Endometrial microvascular endothelial cells (primary cell): Measurements from ENCODE around the gene ABHD6. TPM values are rescaled to one million over a fixed set of nuclear protein-coding genes. Genes with fewer than 3 reads are reported as not detected.
"Not testable (repeated sequence)": the region's sequence is repeated elsewhere in the genome, so short reads cannot be mapped to it uniquely, and the experiment has no call there.

Experiments used
- in situ Hi-C: cut with HindIII; loops from 2 replicates; pipeline ENCODE4 v1.10.0; 2017; ENCODE audit warnings: low sequenced_read_pairs, low pct_unique_long_range_greater_than_20kb; ENCODE audit errors: inconsistent ontology term
- total RNA-seq: library from RNA; depleted of rRNA; stranded (reverse); fragments of >200 nt; gene quantifications from one replicate; pipeline ENCODE4 v1.2.3, GENCODE V29; 2015; ENCODE audit errors: inconsistent ontology term

The ABHD6 gene
- 7.5 TPM for total RNA-seq

DNA sequence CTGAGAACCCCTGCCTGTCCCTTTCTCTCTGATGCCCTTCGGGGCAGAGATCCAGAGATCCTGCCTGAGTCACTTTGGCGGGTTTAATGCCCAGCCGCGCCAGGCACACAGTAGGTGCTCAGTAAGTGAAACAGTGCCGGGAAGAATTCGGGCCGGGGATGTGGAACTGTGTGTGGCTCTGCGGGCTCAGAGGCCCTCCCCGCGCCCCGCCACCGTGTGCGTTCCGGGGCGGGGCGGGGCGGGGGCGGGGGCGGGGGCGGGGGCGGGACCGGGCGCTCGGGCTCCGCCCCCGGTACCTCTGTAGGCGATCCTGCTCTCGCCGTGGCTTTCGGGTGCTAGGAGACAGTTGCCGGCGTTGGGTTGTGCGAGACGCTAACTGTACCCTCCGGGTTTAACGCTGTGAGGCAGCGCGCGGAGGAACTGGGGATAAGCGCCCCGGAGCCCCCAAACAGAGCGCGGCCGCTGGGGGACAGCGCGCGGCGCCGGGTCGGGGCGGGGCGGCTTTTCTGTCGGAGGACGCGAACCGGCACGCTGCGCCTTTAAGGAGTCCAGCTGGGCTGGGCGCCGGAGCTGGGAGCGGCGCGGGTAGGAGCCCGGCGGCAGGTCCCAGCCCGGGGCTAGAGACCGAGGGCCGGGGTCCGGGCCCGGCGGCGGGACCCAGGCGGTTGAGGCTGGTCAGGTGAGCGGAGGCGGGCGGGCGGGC lies at the start of gene ABHD6:
Gene ABHD6, plus strand, starts transcription at position 555 of the 703 bp plus-strand sequence. CDS start 18,795 bp downstream, outside the sequence.
- in situ Hi-C loops, result no loop called here

DNA sequence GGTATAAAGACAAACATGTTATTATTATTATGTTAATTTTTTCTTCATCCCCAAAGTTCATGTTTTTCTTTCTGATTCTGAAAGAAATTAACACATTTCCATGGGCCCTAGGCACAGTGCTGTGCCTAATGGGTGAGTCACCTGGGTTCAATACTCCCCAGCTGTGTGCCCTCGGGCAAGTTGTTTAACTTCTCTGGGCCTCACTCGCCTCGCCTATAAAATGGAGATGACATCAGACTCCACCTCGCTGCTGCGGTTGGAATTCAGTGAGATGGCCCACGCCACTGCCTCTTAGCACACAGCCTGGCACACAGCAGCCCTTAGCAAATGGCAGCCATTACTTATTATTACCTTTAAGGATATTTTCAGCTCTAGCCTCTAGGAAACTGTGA lies 49.4 kb upstream of the ABHD6 start:
- in situ Hi-C loops, result no loop called here

DNA sequence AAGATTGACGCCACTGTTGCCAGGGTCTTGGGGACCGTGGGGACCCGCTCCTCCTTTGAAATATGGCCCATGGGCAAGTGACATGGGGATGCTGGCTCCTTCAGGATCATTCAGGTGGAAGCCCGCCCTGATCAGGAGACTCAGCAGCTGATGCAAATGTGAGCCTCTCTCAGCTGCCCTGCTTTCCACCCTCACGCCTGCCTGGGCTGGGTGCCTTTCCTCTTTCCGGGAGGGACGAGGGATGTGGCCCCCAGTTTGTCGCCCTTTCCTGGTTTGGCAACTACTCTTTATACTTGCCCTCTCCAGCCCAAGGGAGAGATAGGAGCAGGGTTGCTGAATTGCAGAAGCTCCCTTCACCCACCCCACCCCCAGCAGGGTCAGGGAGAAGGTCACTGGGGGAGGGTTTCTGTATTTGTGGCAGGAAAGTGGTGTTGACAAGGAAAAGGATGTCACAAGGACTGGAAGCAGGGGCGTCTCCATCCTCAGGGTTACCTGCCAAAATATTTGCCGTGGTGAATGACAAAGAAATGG lies 48.6 kb upstream of the ABHD6 start:
- in situ Hi-C loops, result no loop called here

DNA sequence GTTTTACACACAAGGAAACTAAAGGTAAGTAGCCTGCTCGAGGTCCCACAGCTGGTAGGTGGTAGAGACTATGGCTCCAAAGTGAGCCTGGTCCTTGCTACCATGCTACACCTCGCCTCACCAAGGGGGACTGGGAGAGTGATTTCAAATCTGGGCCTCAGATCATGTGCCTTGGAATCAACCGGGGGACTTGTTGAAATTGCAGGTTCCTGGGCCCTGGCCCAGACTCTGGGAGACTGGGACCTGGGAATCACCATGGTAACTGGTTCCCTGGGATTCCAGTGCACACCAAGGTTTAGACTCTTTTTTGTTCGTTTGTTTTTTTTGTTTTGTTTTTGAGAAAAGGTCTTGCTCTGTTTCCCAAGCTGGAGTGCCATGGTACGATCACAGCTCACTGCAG lies 47.9 kb upstream of the ABHD6 start:
- in situ Hi-C loops, result loop anchor here (10.0 kb wide), 1 partner anchor 115 kb away; the partner anchor contains the start of genes HTD2 and RPP14

DNA sequence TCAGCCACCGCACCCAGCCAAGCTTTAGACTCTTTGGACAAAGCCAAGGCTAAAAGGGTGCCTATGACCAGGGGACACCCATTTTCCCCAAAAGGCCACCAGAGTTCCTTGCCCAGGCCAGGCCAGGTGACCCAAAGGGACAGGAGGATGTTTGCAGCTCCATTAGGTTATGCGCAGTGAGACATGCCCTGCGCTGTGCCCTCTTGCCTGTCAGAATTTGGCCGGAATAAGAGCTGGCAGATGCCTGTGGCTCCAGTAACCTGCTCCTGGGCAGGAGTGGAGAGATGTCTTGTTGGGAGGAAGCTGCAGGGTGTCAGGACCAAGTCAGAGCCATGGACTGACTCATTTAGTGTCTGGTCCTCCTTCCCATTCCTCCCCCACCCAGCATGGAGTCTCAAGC lies 47.3 kb upstream of the ABHD6 start:
- in situ Hi-C loops, result loop anchor here (10.0 kb wide), 1 partner anchor 115 kb away; the partner anchor contains the start of genes HTD2 and RPP14

DNA sequence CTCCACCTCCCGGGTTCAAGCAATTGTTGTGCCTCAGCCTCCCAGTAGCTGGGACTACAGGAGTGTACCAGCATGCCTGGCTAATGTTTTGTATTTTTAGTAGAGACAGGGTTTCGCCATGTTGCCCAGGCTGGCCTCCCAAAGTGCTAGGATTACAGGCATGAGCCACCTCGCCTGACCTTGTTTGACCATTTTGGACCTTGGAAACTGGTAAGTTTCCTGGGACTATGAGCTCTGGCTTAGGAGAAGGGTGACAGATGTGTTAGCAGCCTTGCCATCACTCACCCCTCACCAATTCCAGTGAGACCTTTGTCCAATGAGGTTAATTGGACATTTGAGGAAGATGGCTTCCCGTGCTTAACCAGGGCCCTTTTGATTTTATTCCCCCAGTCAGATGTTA lies 46.7 kb upstream of the ABHD6 start:
- in situ Hi-C loops, result loop anchor here (10.0 kb wide), 1 partner anchor 114 kb away; the partner anchor contains the start of genes HTD2 and RPP14

- in situ Hi-C loops, result loop anchor here (10.0 kb wide), 1 partner anchor 113 kb away; the partner anchor contains the start of genes HTD2 and RPP14
Observed at GRCh38 chr3:58191361-58191991, 46.1 kb upstream of the ABHD6 start.

DNA sequence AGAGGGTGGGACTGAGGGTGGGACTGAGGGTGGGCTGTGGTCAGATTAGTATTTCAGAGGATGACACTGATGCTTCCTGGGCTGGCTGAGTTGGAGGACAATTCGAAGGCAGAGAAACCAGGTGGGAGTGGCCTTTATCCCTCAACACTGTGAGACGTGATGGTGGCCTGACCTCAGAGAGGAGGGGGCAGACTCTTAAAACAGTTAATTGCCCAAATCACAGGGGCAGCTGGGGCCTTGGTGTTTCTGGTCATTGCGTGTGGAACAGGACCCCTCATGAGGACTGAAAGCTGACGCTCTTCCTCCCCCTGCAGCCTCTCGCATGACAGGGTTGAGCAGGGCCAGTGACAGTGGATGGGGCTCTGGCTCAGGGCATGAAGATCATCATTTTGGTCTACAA lies 45.5 kb upstream of the ABHD6 start:
- in situ Hi-C loops, result loop anchor here (10.0 kb wide), 1 partner anchor 113 kb away; the partner anchor contains the start of genes HTD2 and RPP14

DNA sequence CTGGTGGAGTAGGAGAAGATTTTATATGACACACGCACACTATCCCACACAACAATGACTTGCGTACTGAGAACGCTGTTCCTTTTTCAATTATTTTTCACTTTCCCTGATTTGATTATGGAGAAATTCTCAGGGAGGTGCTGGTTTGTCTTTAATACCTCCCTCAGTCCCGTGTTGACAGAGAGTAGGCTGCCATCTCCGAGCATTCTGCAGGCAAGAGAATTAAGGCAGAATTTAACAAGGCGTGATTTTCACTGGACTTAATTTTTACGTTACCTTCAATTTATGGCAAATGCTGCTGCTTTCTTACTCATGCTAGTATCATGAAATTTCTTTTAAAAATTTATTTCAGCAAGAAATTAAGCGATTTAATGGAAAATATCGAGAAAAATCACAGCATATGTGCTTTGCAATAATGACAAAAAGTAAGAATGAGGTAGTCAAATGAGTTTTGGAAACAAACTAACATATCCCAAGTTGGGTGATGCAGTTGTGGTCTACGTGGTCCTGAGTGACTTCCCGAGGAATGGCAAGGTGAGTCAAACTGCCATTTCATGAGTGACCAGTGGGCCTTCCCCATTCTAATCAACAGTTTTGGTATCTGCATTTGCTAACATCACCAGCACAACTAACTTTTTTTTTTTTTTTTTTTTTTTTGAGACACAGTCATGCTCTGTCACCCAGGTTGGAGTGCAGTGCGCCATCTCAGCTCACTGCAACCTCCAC lies 43.7 kb upstream of the ABHD6 start:
- in situ Hi-C loops, result loop anchor here (10.0 kb wide), 1 partner anchor 111 kb away; the partner anchor contains the start of genes HTD2 and RPP14

GRCh38 chr3:58197588-58197987 lies 40.0 kb upstream of the ABHD6 start:
- in situ Hi-C loops, result loop anchor here (10.0 kb wide), 1 partner anchor 107 kb away; the partner anchor contains the start of genes HTD2 and RPP14

DNA sequence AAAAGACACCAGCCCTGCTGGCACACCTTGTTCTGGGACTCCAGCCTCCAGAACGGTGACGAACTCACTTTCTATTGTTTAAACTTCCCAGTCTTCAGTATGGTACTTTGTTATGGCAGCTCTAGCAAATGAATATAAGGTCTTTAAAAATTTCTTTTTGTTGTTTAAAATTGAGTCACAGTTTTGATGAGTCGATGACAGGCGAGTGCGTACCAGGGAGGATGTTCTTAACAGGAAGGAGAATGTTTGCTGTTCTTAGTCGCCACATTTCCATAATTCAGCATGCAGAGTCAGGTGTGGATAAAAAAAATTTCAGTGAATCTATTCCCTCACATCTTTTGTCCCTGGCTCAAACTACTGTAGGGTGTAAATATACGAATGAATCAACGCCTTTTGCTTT lies 39.2 kb upstream of the ABHD6 start:
- in situ Hi-C loops, result loop anchor here (10.0 kb wide), 1 partner anchor 106 kb away; the partner anchor contains the start of genes HTD2 and RPP14

DNA sequence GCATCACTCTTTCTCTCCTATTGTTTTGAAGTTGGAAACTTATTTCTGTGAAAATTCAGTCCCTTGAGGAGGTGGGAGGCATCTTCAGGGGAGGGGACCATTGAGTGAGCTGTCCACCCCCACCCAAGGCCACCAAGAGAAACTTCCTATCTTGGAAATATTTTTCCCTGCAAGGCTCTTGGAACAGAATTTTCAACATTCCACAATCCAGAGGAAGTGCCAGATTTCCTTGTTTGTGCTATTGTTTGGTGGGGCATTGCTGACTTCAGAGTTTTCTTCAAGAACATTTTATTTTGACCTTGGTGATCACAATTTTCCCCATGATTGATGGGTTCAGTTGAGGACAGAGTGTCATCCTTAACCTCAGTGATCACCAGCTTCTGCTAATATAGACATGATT lies 38.8 kb upstream of the ABHD6 start:
- in situ Hi-C loops, result loop anchor here (10.0 kb wide), 1 partner anchor 106 kb away; the partner anchor contains the start of genes HTD2 and RPP14

- in situ Hi-C loops, result no loop called here
Observed at GRCh38 chr3:58200121-58200709, 37.4 kb upstream of the ABHD6 start.

GRCh38 chr3:58200846-58201355 lies 36.7 kb upstream of the ABHD6 start:
- in situ Hi-C loops, result no loop called here

DNA sequence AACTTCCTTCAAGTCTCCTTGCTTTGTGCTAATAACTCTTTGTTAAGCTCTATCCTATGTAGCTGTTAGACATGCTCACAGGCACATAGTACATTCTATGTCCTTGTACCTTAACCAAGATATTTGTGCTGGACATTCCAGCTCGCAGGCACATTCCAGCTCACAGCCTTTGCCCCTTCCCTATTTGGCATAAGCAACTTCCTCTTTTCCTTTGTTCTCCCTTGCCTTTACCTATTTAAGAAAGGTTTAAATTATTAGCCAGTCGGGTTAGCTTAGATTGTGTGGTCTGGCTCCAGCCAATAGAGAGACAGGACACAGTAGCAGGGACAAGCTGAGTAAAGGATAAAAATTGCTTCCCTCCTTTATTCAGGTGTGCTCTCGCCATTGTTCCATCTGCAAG lies 36.1 kb upstream of the ABHD6 start:
- in situ Hi-C loops, result not testable (repeated sequence)

- in situ Hi-C loops, result no loop called here
Observed at GRCh38 chr3:58202917-58203360, 34.7 kb upstream of the ABHD6 start.

DNA sequence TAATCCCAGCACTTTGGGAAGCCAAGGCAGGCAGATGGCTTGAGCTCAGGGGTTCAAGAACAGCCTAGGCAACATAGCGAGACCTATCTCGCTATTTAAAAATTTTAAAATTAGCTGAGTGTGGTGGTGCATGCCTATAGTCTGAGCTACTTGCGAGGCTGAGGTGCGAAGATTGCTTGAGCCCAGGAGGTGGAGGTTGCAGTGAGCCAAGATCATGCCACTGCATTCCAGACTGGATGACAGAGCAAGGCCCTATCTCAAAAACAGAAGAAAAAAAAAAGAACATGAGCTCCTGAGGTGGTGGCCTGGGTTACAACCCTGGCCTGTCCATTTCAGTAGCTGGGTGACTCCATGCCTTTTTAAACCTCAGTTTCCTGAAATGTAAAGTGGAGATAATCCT lies 34.1 kb upstream of the ABHD6 start:
- in situ Hi-C loops, result no loop called here

- in situ Hi-C loops, result no loop called here
Observed at GRCh38 chr3:58204720-58205119, 32.9 kb upstream of the ABHD6 start.
